ENCODE data around the gene SCNN1A. TPM values are rescaled to one million over a fixed set of nuclear protein-coding genes. Genes with fewer than 3 reads are reported as not detected.
A peak's percentile ranks its signal among the peaks of the same experiment; 100 is the strongest.

SCNN1A gene
- total and polyA plus RNA-seq, 2 of the 4 experiments (the other 2 are of a cell fraction), result 0.41 TPM; not detected in 1

DNA sequence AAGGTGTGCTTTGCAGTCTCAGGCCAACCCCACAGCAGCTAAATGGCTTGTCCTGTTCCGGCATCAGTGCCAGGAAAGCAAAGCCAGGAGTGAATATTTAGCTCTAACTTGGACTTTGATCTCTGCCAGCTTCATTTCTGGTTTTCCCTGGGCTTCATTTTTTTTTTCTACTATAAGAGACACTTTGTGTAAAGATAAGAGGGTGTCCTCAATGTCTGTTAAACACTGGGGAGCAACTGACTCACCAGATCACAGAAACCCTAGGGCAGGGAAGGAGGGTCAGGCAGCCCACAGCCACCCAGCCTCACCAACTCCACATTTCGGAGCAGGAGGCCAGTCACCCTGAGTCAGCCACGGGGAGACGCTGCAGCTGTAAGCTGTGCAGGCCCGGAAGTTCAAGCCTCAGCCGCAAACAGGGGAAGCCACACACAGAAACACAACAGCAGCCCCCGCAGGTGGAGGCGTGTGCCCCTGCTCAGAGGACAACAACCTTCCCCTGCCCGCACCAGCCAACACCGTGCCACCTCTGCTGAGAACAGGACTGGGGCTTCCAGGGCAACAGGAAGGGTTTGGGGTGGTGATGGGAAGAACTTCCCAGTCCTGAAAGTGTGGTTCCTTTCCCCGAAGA, 39.8 kb downstream of the SCNN1A start:
- peaks cover 91% of the 10 kb centered on the region for H4K20me1 ChIP-seq (ENCODE audit: insufficient read depth, low read length)
- H3K27ac ChIP-seq (ENCODE audit: insufficient read depth, low read length), result peak overlapping the region; percentile 94
- intact Hi-C loops (cut with micrococcal nuclease), result loop anchor here (1.0 to 2.0 kb wide), 4 partner anchors 37 to 197 kb away; partner anchors contain the start of gene LTBR
- H2AFZ ChIP-seq (replicated peaks; ENCODE audit: low read length, poor library complexity), result peak overlapping the region; percentile 46
- H3K9me1 ChIP-seq (ENCODE audit: insufficient read depth, low read length), result peaks cover 39% of the 10 kb centered on the region
- H2BK5ac ChIP-seq (ENCODE audit: low read depth, low read length, poor library complexity, severe bottlenecking), result peak overlapping the region; percentile 95
- H2BK15ac ChIP-seq (ENCODE audit: low read depth, low read length), result peak overlapping the region; percentile 70; the same call in 2 of the 3 replicates
- H2BK20ac ChIP-seq (ENCODE audit: low read depth, low read length), result peak overlapping the region; percentile 93
- peak overlapping the region; percentile 15 for H3K4me3 ChIP-seq (ENCODE audit: insufficient read depth, low read depth, low read length)
- WGBS, 2 experiments (ENCODE audit: extremely low coverage in 2 of 2, insufficient read length in 1 of 2), result no CpG with 5 or more reads among the region's 11 CpGs
- H3K4me1 ChIP-seq (ENCODE audit: control insufficient read depth, insufficient read depth, low read length), result peaks cover 64% of the 10 kb centered on the region
- peak overlapping the region; percentile 99 for H4K91ac ChIP-seq (ENCODE audit: insufficient read depth, low read depth, low read length)
- peaks cover 50% of the 10 kb centered on the region for H3K36me3 ChIP-seq (ENCODE audit: control insufficient read depth, insufficient read depth, low read length)
- peak overlapping the region; percentile 74 for H4K5ac ChIP-seq (ENCODE audit: low read depth, low read length)
- ChIA-PET CTCF (interaction anchor here (0.6 to 1.2 kb wide), 7 partner anchors 29 to 149 kb away, joined by 3 to 5 read pairs (median 3); partner anchors contain the start of genes LTBR and SCNN1A), POLR2A (ENCODE audit: unreplicated experiment) (interaction anchor here (0.6 to 1.6 kb wide), 10 partner anchors 10 to 199 kb away, joined by 3 to 14 read pairs (median 4); partner anchors contain the start of genes GAPDH and VAMP1)
- peak; percentile 30 for ATAC-seq (ENCODE audit: low read depth)
- H3K4ac ChIP-seq (ENCODE audit: low read depth, low read length), result peak overlapping the region; percentile 99
- H3K56ac ChIP-seq (ENCODE audit: extremely low read depth, insufficient read depth, low read length), result peak overlapping the region; percentile 96
- peak overlapping the region; percentile 70 for H3K4me2 ChIP-seq (ENCODE audit: low read depth, low read length)
- peak overlapping the region; percentile 99 for H2AK5ac ChIP-seq (ENCODE audit: low read depth, low read length)
- peak overlapping the region; percentile 99 for H2AK9ac ChIP-seq (replicated peaks; ENCODE audit: low read depth, low read length, poor library complexity)
- in situ Hi-C loops (cut with MboI; ENCODE audit: low sequenced_read_pairs), result loop anchor here (5.0 to 10.0 kb wide), 2 partner anchors 37 to 209 kb away; no protein-coding TSS in a partner anchor
- peaks cover 16 to 84% of the 10 kb centered on the region in 2 experiments for H3K79me1 ChIP-seq (ENCODE audit: low read depth in 1 of 2, low read length in 2 of 2)
- DNase-seq, result peak; percentile 88
- peak overlapping the region; percentile 80 for H3K18ac ChIP-seq (ENCODE audit: low read depth, low read length)
- H4K8ac ChIP-seq (ENCODE audit: low read depth in 2 of 2, low read length in 2 of 2), result peak overlapping the region; percentile 61 to 94
- H3K9ac ChIP-seq (ENCODE audit: low read depth, low read length), result peak overlapping the region; percentile 71
- BruUV-seq (replicated peaks), result no TSS peak
- no peaks in the 10 kb centered on the region for H3K27me3 ChIP-seq (ENCODE audit: control insufficient read depth, insufficient read depth, low read length)
- peak overlapping the region; percentile 98 for H3K14ac ChIP-seq (replicated peaks; ENCODE audit: low read depth, low read length)
- TF ChIP-seq CTCF (conservative IDR thresholded peaks at IDR 0.05; ENCODE audit: low read depth, low read length) (peak; percentile 69), MAZ (IDR thresholded peaks at IDR 0.05; ENCODE audit: borderline replicate concordance, low read depth, low read length) (peak; percentile 41; the same call in 1 of the 2 replicates), ELK1 (IDR thresholded peaks at IDR 0.05; ENCODE audit: borderline replicate concordance, low read depth, low read length) (0 out of 2 replicates have a peak, but pooled peaks have one; percentile 32), BHLHE40 (IDR thresholded peaks at IDR 0.05; ENCODE audit: low read depth, low read length) (peak; percentile 71), MAFK (IDR thresholded peaks at IDR 0.05; ENCODE audit: low read depth, low read length) (no peak), MXI1 (IDR thresholded peaks at IDR 0.05; ENCODE audit: borderline replicate concordance, low read depth, low read length) (no peak), RFX5 (IDR thresholded peaks at IDR 0.05; ENCODE audit: low read depth, low read length) (no peak), FOS (IDR thresholded peaks at IDR 0.05; ENCODE audit: low read depth, low read length) (peak; percentile 82), RAD21 (IDR thresholded peaks at IDR 0.05; ENCODE audit: low read length) (peak; percentile 67), POLR2A (IDR thresholded peaks at IDR 0.05; ENCODE audit: low read depth, low read length) (peak; percentile 64), NFE2L2 (IDR thresholded peaks at IDR 0.05; ENCODE audit: low read depth, low read length) (peak; percentile 69; the same call in 1 of the 2 replicates), SMC3 (IDR thresholded peaks at IDR 0.05; ENCODE audit: low read depth, low read length) (peak; percentile 50)
- peak overlapping the region; percentile 98 for H2BK120ac ChIP-seq (ENCODE audit: low read depth, low read length)
- dilution Hi-C loops (cut with HindIII; ENCODE audit: low sequenced_read_pairs, unreplicated experiment), result no loop called here
- H3K9me3 ChIP-seq (ENCODE audit: control insufficient read depth, insufficient read depth, low read length), result no peaks in the 10 kb centered on the region
- peak overlapping the region; percentile 95 for H3K23ac ChIP-seq (ENCODE audit: low read depth, low read length)

All from IMR-90 (cell line).